Fibroblast of skin of scalp (primary cell): ENCODE results near the gene SCAF4. TPM values are rescaled to one million over a fixed set of nuclear protein-coding genes. Genes with fewer than 3 reads are reported as not detected.
A peak's percentile ranks its signal among the peaks of the same experiment; 100 is the strongest.
"Not testable (repeated sequence)": the region's sequence is repeated elsewhere in the genome, so short reads cannot be mapped to it uniquely, and the experiment has no call there.

Experiments used
- DNase-seq: peaks from one replicate; pipeline ENCODE4 v3.0.0-alpha.2; 2013
- polyA plus RNA-seq, 2 experiments: library from polyadenylated mRNA; unstranded; fragments of 120-200 nt; gene quantifications; one replicate each; pipeline ENCODE4 v1.2.1, GENCODE V29; 2013; ENCODE audit not compliant: insufficient read length in 2 of 2

Gene SCAF4, protein sequence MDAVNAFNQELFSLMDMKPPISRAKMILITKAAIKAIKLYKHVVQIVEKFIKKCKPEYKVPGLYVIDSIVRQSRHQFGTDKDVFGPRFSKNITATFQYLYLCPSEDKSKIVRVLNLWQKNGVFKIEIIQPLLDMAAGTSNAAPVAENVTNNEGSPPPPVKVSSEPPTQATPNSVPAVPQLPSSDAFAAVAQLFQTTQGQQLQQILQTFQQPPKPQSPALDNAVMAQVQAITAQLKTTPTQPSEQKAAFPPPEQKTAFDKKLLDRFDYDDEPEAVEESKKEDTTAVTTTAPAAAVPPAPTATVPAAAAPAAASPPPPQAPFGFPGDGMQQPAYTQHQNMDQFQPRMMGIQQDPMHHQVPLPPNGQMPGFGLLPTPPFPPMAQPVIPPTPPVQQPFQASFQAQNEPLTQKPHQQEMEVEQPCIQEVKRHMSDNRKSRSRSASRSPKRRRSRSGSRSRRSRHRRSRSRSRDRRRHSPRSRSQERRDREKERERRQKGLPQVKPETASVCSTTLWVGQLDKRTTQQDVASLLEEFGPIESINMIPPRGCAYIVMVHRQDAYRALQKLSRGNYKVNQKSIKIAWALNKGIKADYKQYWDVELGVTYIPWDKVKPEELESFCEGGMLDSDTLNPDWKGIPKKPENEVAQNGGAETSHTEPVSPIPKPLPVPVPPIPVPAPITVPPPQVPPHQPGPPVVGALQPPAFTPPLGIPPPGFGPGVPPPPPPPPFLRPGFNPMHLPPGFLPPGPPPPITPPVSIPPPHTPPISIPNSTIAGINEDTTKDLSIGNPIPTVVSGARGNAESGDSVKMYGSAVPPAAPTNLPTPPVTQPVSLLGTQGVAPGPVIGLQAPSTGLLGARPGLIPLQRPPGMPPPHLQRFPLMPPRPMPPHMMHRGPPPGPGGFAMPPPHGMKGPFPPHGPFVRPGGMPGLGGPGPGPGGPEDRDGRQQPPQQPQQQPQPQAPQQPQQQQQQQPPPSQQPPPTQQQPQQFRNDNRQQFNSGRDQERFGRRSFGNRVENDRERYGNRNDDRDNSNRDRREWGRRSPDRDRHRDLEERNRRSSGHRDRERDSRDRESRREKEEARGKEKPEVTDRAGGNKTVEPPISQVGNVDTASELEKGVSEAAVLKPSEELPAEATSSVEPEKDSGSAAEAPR
- 20.4 TPM for polyA plus RNA-seq (2013, experiment 1 of 2; ENCODE audit: insufficient read length)
- polyA plus RNA-seq (2013, experiment 2 of 2; ENCODE audit: insufficient read length) = 21.0 TPM

DNA sequence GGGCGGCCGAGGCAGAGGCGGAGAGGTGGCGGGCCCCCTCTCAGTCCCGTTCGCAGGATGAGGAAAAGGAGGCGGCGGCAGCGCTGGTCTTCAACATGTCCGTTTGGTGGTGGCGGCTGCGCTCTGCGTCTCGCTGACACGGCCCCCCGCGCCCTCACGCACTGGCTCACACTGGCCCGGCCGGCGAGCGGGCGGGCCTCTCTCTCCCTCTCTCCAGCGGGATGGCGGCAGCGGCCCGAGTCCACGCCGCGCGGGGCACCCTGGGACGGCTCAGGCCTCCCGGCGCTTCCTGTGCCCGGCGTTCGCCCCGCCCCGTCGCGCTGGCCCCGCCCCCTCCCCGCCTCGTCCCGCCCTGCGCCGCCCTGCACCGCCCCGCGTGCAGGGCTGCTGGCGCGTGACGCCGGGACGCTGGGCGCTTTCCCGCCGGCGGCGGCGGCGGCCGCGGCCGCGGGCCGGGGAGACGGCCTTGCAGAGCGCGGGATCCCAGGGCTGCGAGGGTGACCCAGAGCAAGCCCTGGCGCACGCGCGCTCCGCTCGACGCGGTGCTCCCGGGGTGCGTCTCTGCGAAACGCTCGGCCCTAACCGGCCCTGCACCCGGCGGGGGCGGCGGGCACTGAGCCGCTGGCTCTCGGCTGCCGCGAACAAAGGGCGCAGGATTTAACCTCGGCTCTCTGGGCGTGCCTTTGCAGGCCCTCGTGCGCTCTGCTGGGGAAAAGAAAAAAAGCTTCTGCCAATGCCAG lies at the start of gene SCAF4:
Gene SCAF4 (minus strand): TSS at position 262 of the 740 bp plus-strand sequence. CDS start 426 bp downstream, outside the sequence.
- DNase-seq = peak; percentile 93

DNA sequence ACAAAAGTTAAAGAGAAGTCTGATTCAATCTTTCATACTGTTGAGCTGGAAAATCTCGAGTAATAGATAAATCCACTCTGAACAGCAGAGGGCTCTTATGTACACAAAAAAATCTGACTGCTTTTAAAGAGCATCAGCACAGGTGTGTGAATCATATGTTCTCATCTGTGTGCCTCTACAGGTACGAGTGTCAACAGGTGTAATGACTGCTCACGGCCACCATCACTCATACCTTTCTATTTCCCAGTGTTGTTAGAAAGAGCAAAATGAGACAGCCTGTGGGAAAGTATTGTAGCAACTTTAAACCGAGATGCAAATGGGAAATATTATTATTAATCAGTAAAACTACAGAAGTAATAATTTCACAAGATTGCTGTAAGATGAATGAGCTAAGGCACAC lies 49.0 kb upstream of the SCAF4 start:
- no peak for DNase-seq

- DNase-seq = no peak
These were observed 46.6 kb upstream of the SCAF4 start for GRCh38 chr21:31778546-31778945.

GRCh38 chr21:31777857-31778256 lies 45.9 kb upstream of the SCAF4 start:
- DNase-seq = no peak

GRCh38 chr21:31774031-31774430 lies 42.1 kb upstream of the SCAF4 start:
- DNase-seq = no peak

DNA sequence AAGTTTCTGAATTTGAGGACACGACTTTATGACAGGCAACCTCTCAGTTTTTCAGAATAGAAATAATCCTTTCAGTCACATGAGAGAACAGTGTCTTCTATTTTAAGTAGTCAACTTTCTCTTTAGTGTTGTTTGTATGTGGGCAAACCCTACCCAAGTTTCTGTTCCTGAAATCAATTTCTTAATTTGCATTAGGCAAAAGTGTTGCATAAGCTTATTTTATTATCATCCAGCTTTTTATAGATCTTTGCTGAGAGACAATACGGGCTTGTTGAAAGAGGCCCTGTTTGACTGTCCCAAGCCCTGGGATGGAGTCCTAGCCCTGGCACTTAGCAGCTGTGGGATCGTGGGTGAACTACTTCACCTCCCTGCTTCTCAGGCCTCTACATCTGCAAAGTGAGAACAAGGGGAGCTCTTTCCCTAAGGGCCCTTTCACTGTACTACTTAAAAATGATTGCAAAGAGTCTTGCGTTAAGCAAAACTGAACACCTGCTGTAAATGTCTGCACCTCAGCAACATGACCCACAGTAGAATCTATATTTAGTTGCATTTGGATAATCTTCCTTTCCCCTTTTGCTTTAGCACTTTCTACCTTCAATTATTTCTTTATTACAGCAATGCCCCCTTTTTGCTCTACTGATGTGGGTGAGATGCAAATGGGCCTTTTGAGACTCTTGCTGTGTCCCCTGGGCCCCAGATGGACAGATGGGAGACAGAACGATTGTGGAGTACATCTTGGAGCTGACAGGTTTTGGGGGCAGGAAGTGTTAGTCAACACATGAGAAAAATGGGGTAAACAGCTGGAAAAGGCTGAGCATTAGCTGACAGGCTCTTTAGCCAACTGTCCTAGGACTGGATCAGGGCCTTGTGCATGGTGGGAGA lies 41.0 kb upstream of the SCAF4 start:
- no peak for DNase-seq

GRCh38 chr21:31771685-31772084 lies 39.8 kb upstream of the SCAF4 start:
- DNase-seq = no peak

GRCh38 chr21:31768710-31769109 lies 36.8 kb upstream of the SCAF4 start:
- no peak for DNase-seq

- DNase-seq = no peak
These were observed 35.0 kb upstream of the SCAF4 start for GRCh38 chr21:31766899-31767298.

DNA sequence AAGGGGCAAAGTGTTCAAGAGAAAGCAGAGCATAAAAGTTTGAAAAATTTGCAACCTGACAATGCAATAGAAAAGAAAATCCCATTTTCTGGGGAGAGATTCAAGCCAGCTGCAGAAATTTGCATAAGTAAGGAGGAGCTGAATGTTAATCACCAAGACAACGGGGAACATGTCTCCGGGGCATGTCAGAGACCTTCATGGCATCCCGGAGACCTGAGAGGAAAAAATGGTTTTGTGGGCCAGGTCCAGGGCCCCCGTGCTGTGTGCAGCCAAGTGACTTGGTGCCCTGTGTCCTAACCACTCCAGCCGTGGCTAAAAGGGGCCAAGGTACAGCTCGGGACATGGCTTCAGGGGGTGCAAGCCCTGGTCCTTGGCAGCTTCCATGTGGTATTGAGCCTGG lies 33.9 kb upstream of the SCAF4 start:
- not testable (repeated sequence) for DNase-seq

GRCh38 chr21:31760931-31761330 lies 29.0 kb upstream of the SCAF4 start:
- DNase-seq = no peak

- no peak for DNase-seq
These were observed 24.9 kb upstream of the SCAF4 start for GRCh38 chr21:31756787-31757186.

- DNase-seq = no peak
These were observed 23.1 kb upstream of the SCAF4 start for GRCh38 chr21:31755027-31755426.

DNA sequence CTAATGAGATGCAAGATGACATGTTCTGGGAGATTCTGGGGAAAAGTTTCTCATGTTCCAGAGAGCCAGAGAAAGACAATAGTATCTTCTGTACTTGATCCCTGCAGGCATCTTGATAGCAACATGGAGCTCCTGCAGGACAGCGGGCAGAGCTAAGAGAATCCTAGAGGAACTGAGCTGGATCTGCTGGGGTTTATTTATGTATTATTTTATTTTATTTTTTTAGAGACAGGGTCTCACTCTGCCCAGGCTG lies 22.7 kb upstream of the SCAF4 start:
- DNase-seq = no peak

DNA sequence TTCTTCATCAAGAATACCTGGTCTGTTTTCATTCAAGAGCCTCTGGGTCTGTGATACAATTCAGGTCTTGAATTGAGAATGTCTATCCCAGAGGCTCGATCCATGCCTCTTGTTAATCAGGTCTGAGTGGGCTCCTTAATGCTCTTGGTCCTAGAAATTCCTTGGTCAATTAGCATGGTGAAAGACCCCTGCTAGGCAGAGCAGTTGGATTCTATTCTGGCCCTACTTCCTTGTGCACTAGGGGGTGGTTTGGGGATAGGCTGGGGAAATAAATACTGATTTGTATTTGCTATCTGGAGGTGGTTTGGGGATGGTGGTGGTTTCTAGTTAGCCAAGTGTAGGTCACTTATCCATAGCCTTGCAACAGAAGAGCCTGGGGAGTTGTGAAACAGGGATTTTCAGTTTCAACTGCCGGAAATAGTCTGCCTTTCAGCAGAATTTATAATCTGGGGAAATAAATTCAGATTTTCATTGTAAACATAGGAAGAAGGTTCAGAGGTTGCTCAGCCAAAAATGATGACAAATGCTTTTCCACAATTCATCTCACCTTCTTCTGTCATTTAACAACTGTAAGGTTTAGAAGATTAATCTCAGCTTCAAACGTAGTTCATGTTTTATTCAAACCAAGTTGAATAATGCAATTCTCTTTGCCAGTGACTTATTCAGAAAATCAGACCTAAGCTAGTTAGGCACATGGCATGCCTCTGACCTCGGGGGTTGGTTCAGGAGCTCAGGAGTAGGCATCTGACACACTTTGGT lies 22.2 kb upstream of the SCAF4 start:
- DNase-seq = no peak

DNA sequence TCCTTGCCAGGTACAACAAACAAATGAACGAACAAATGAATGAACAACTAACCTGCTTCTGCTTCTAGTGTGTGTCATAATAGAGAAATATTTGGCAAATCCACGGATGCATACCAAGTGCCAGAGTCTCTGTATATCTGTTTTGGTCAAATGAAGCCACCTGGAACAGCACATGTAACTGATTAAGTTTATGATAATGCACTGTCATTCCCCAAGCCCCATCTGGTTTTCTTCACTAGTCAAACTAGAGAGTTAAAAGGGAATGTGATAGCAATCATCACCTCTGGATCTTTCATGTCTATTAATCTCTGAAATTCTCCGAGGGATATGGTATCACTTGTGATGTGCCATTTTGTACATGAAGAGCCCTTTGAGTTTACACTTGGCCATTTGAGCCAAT lies 21.0 kb upstream of the SCAF4 start:
- no peak for DNase-seq

DNA sequence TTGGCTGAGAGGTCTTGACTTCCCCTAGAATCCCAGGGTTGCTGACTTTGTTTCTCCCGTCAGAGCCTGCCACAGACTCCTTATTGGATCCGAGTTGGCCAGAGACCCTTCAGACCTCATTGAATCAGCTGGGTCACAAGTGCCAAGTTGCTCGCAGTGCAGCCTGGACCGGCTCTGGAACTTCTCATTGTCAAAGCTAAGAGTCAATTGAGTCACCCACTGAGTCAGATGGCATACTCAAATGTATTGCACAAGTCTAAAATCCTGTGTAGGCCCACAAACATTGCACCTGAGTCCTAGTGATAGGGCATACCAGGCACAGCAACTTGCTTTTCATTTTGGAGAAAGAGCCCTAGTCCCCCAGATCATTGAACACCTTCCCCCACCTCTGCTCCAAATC lies 20.4 kb upstream of the SCAF4 start:
- DNase-seq = no peak

DNA sequence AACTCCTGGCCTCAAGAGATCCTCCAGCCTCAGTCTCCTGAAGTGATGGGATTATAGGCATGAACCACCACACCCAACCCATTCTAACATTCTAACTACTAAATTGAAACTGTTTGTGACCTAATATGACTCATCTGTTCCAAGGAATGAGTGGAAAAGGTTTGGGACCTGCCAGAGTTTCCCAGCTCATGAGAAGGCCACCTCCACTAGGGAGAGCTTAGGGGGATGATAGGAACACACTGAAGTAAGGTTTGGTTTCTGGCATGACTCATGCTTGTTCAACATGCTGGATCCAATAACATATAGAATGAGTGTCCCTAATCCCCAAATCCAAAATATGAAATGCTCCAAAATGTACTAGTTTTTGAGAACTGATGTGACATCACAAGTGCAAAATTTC lies 18.9 kb upstream of the SCAF4 start:
- peak; percentile 36 for DNase-seq

- DNase-seq = no peak
These were observed 12.4 kb upstream of the SCAF4 start for GRCh38 chr21:31744182-31744800.

- no peak for DNase-seq
These were observed 11.8 kb upstream of the SCAF4 start for GRCh38 chr21:31743712-31744111.
